Astrocyte (in vitro differentiated cells and primary cell): Measurements from ENCODE around the gene TOP3B. TPM values are rescaled to one million over a fixed set of nuclear protein-coding genes. Genes with fewer than 3 reads are reported as not detected.

Experiments used
- DNase-seq: peaks from one replicate; pipeline ENCODE4 v3.0.0-alpha.2; 2010; ENCODE audit warnings: low read depth
- FAIRE-seq: peaks from 2 replicates; lab custom pipeline; 2011; peaks lifted over from hg19 to GRCh38; lab: Jason Lieb, UNC
- H2AFZ ChIP-seq: 2 replicates; pipeline ENCODE4 v1.6.0; 2012; ENCODE audit warnings: low read depth, low read length, inconsistent platforms
- H3K27ac ChIP-seq: 2 replicates; pipeline ENCODE4 v1.5.1; 2011; ENCODE audit warnings: low read depth, low read length, inconsistent platforms
- H3K27me3 ChIP-seq: 2 replicates; pipeline ENCODE4 v1.6.0; 2011; ENCODE audit warnings: low read length, inconsistent platforms; ENCODE audit not compliant: insufficient read depth
- H3K36me3 ChIP-seq: 2 replicates; pipeline ENCODE4 v1.5.1; 2011; ENCODE audit warnings: low read length, inconsistent platforms; ENCODE audit not compliant: insufficient read depth
- H3K4me1 ChIP-seq: 2 replicates; pipeline ENCODE4 v1.5.1; 2011; ENCODE audit warnings: low read length, inconsistent platforms; ENCODE audit not compliant: insufficient read depth
- H3K4me2 ChIP-seq: 2 replicates; pipeline ENCODE4 v1.6.0; 2012; ENCODE audit warnings: low read length, inconsistent platforms
- H3K4me3 ChIP-seq: 2 replicates; pipeline ENCODE4 v1.5.1; 2011; ENCODE audit warnings: low read depth, mild to moderate bottlenecking, low read length, inconsistent platforms; ENCODE audit not compliant: insufficient read depth
- H3K79me2 ChIP-seq: 2 replicates; pipeline ENCODE4 v1.6.0; 2012; ENCODE audit warnings: mild to moderate bottlenecking, low read length, inconsistent platforms; ENCODE audit not compliant: insufficient read depth
- H3K9ac ChIP-seq: 2 replicates; pipeline ENCODE4 v1.6.0; 2012; ENCODE audit warnings: mild to moderate bottlenecking, low read length, inconsistent platforms
- H3K9me3 ChIP-seq: 2 replicates; pipeline ENCODE4 v1.5.1; 2012; ENCODE audit warnings: low read depth, mild to moderate bottlenecking, low read length, inconsistent platforms; ENCODE audit not compliant: insufficient read depth
- H4K20me1 ChIP-seq: 2 replicates; pipeline ENCODE4 v1.6.0; 2012; ENCODE audit warnings: low read length, inconsistent platforms; ENCODE audit not compliant: insufficient read depth
- H3K27ac Mint-ChIP-seq: one replicate; pipeline ENCODE4 v1.8.0; 2021; ENCODE audit warnings: mild to moderate bottlenecking, mixed read lengths; ENCODE audit not compliant: unreplicated experiment
- H3K27me3 Mint-ChIP-seq: one replicate; pipeline ENCODE4 v1.8.0; 2021; ENCODE audit warnings: low read depth, mixed read lengths; ENCODE audit not compliant: unreplicated experiment
- H3K36me3 Mint-ChIP-seq: one replicate; pipeline ENCODE4 v1.8.0; 2021; ENCODE audit warnings: low read depth, mixed read lengths; ENCODE audit not compliant: unreplicated experiment
- H3K4me1 Mint-ChIP-seq: one replicate; pipeline ENCODE4 v1.8.0; 2021; ENCODE audit warnings: low read depth, mixed read lengths; ENCODE audit not compliant: unreplicated experiment
- H3K4me3 Mint-ChIP-seq: one replicate; pipeline ENCODE4 v1.8.0; 2021; ENCODE audit warnings: mild to moderate bottlenecking, moderate library complexity, mixed read lengths; ENCODE audit not compliant: unreplicated experiment
- H3K9me3 Mint-ChIP-seq: one replicate; pipeline ENCODE4 v1.8.0; 2021; ENCODE audit warnings: mild to moderate bottlenecking, mixed read lengths; ENCODE audit not compliant: unreplicated experiment
- EZH2 ChIP-seq: IDR thresholded peaks from 2 replicates; pipeline ENCODE4 v1.6.1; 2012; ENCODE audit warnings: mild to moderate bottlenecking, low read length, inconsistent platforms; ENCODE audit not compliant: insufficient read depth
- total RNA-seq: library from RNA; stranded (reverse); gene quantifications from 2 replicates; pipeline ENCODE4 v1.2.1, GENCODE V29; 2021
- TF ChIP-seq, protein P1 (sequence below): IDR thresholded peaks from 2 replicates; pipeline ENCODE4 v1.5.1; 2011; ENCODE audit warnings: low read depth, mild to moderate bottlenecking, inconsistent platforms, low read length, moderate library complexity; ENCODE audit not compliant: insufficient read depth

TOP3B gene
- total RNA-seq, 1 donor from 2014 or later, result 37.3 TPM

DNA sequence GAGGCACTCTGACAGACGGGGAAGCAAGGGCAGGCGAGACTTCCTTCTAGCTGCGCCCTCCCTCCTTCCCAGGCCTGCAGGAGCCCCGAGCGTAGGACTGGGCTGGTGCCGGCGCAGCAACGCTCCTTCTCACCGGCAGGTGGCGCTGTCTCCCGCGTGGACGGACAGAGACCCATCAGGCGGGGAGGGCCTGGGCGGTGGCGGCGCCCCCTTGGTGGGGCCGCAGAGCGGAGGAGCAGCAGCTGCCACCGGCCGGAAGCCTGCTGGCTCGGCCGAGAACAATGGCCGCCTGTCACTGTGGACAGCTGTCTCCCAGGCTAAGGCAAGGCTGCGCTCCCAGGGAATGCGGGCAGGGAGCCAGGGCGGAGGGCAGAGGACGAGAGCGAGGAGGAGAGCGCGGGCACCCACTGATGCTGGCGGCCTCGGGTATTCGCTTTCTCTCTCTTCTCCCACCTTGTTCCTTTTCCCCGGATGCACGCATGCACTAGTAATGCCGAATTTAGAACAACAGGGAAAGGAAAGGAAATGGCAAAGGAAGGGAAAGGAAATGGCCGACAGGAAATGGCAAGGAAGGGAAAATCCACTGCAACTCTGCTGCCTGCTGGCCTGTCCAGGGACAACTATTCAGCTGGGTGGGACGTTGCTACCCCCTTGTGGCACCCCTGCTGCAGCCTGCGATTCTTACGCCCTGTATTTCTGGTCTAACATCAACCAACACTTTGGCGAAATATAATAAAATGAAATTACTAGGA is 44.3 kb downstream of the TOP3B start:
- Histone ChIP-seq H3K27ac (peak overlapping the region; percentile 79), H2AFZ (peak overlapping the region; percentile 69), H3K9me3 (no peaks in the 10 kb centered on the region), H3K4me3 (peak overlapping the region; percentile 49), H3K36me3 (no peaks in the 10 kb centered on the region), H3K9ac (peak overlapping the region; percentile 81), H4K20me1 (no peaks in the 10 kb centered on the region), H3K4me2 (peak overlapping the region; percentile 81), H3K79me2 (peaks cover 12% of the 10 kb centered on the region), H3K27me3 (no peaks in the 10 kb centered on the region), H3K4me1 (peaks cover 35% of the 10 kb centered on the region)
- peaks cover 8% of the 10 kb centered on the region for H3K36me3 Mint-ChIP-seq
- H3K4me1 Mint-ChIP-seq, result peaks cover 28% of the 10 kb centered on the region
- TF ChIP-seq, protein P1, sequence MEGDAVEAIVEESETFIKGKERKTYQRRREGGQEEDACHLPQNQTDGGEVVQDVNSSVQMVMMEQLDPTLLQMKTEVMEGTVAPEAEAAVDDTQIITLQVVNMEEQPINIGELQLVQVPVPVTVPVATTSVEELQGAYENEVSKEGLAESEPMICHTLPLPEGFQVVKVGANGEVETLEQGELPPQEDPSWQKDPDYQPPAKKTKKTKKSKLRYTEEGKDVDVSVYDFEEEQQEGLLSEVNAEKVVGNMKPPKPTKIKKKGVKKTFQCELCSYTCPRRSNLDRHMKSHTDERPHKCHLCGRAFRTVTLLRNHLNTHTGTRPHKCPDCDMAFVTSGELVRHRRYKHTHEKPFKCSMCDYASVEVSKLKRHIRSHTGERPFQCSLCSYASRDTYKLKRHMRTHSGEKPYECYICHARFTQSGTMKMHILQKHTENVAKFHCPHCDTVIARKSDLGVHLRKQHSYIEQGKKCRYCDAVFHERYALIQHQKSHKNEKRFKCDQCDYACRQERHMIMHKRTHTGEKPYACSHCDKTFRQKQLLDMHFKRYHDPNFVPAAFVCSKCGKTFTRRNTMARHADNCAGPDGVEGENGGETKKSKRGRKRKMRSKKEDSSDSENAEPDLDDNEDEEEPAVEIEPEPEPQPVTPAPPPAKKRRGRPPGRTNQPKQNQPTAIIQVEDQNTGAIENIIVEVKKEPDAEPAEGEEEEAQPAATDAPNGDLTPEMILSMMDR, result peak; percentile 97
- TF ChIP-seq EZH2, result no peak
- peak; percentile 75 for DNase-seq
- H3K27ac Mint-ChIP-seq, result peak overlapping the region; percentile 94
- H3K27me3 Mint-ChIP-seq, result no peaks in the 10 kb centered on the region
- H3K4me3 Mint-ChIP-seq, result peak overlapping the region; percentile 85
- FAIRE-seq, result peak; percentile 62
- H3K9me3 Mint-ChIP-seq, result peaks cover 4% of the 10 kb centered on the region

GRCh38 chr22:21937821-21938070 is 44.8 kb downstream of the TOP3B start:
- Mint-ChIP-seq H3K27ac (peak overlapping the region; percentile 94), H3K9me3 (peaks cover 4% of the 10 kb centered on the region), H3K27me3 (no peaks in the 10 kb centered on the region), H3K4me1 (peaks cover 23% of the 10 kb centered on the region), H3K4me3 (peak overlapping the region; percentile 85), H3K36me3 (peaks cover 11% of the 10 kb centered on the region)
- peak overlapping the region; percentile 81 for H3K9ac ChIP-seq
- H2AFZ ChIP-seq, result peak overlapping the region; percentile 69
- TF ChIP-seq EZH2, result no peak
- TF ChIP-seq, protein P1, result no peak
- peak overlapping the region; percentile 49 for H3K4me3 ChIP-seq
- H3K36me3 ChIP-seq, result no peaks in the 10 kb centered on the region
- no peaks in the 10 kb centered on the region for H4K20me1 ChIP-seq
- H3K9me3 ChIP-seq, result no peaks in the 10 kb centered on the region
- H3K4me1 ChIP-seq, result peaks cover 31% of the 10 kb centered on the region
- peak overlapping the region; percentile 81 for H3K4me2 ChIP-seq
- H3K27me3 ChIP-seq, result no peaks in the 10 kb centered on the region
- DNase-seq (peak; percentile 84), FAIRE-seq (no peak)
- H3K79me2 ChIP-seq, result peaks cover 12% of the 10 kb centered on the region
- peak overlapping the region; percentile 79 for H3K27ac ChIP-seq

- Histone ChIP-seq H3K36me3 (peaks cover 2% of the 10 kb centered on the region), H4K20me1 (no peaks in the 10 kb centered on the region), H3K9me3 (no peaks in the 10 kb centered on the region), H3K79me2 (peaks cover 12% of the 10 kb centered on the region), H3K27me3 (no peaks in the 10 kb centered on the region), H3K27ac (peak overlapping the region; percentile 79), H2AFZ (peak overlapping the region; percentile 69), H3K4me3 (peak overlapping the region; percentile 49), H3K4me1 (peaks cover 26% of the 10 kb centered on the region), H3K9ac (peak overlapping the region; percentile 81), H3K4me2 (peak overlapping the region; percentile 81)
- Mint-ChIP-seq H3K36me3 (peaks cover 11% of the 10 kb centered on the region), H3K4me3 (peak overlapping the region; percentile 73), H3K9me3 (peaks cover 4% of the 10 kb centered on the region), H3K27ac (peak overlapping the region; percentile 94), H3K27me3 (no peaks in the 10 kb centered on the region), H3K4me1 (peaks cover 23% of the 10 kb centered on the region)
- TF ChIP-seq EZH2, result no peak
- TF ChIP-seq, protein P1, result no peak
- DNase-seq, result no peak
- FAIRE-seq, result no peak
Observed at GRCh38 chr22:21937041-21937820, 45.4 kb downstream of the TOP3B start.
